GM13977 (cell line): Measurements from ENCODE around the gene LRP8.

ENCODE experiments used
- DNase-seq: peaks from one replicate; pipeline ENCODE4 v3.0.0; 2012; ENCODE audit warnings: low spot score
- CTCF ChIP-seq: IDR thresholded peaks from 2 replicates; pipeline ENCODE4 v1.5.1; 2012; ENCODE audit warnings: mild to moderate bottlenecking, control low read depth; ENCODE audit not compliant: insufficient read depth; ENCODE audit errors: extremely low read depth, missing control alignments
- in situ Hi-C: fragments of 300-500 bp; cut with MboI; formaldehyde crosslinking; loops from one replicate; pipeline ENCODE4 v1.12.0; 2022; ENCODE audit warnings: low sequenced_read_pairs, low pct_unique_long_range_greater_than_20kb, mixed read lengths, inconsistent platforms; ENCODE audit not compliant: unreplicated experiment

LRP8 gene

GRCh38 chr1:53368314-53369033 is 40.6 kb upstream of the LRP8 start:
- no peak for DNase-seq
- no peak for TF ChIP-seq CTCF
- in situ Hi-C loops: no loop called here

GRCh38 chr1:53367503-53368313 is 39.8 kb upstream of the LRP8 start:
- no peak for TF ChIP-seq CTCF
- in situ Hi-C loops: no loop called here
- peak; percentile 93 for DNase-seq

- TF ChIP-seq CTCF: no peak
- in situ Hi-C loops: no loop called here
- DNase-seq: no peak
Measured at GRCh38 chr1:53366901-53367502, 39.1 kb upstream of the LRP8 start.

- TF ChIP-seq CTCF: no peak
- DNase-seq: no peak
- in situ Hi-C loops: no loop called here
Measured at GRCh38 chr1:53365437-53366063, 37.7 kb upstream of the LRP8 start.

- in situ Hi-C loops: no loop called here
- DNase-seq: no peak
- no peak for TF ChIP-seq CTCF
Measured at GRCh38 chr1:53362851-53363642, 35.2 kb upstream of the LRP8 start.

- TF ChIP-seq CTCF: no peak
- no peak for DNase-seq
- in situ Hi-C loops: no loop called here
Measured at GRCh38 chr1:53362270-53362669, 34.4 kb upstream of the LRP8 start.
